Fibroblast of peridontal ligament (primary cell): ENCODE measurements around the gene FSD2.
A peak's percentile ranks its signal among the peaks of the same experiment; 100 is the strongest.
"Not testable (repeated sequence)": the region's sequence is repeated elsewhere in the genome, so short reads cannot be mapped to it uniquely, and the experiment has no call there.

Experiments
- DNase-seq: peaks from one replicate; pipeline ENCODE4 v3.0.0-alpha.2; 2010; ENCODE audit errors: extremely low read depth

The FSD2 gene

GRCh38 chr15:82798104-82798503 is 7.8 kb downstream of the FSD2 start:
- DNase-seq = no peak

- no peak for DNase-seq
Observed at GRCh38 chr15:82793737-82794136, 12.1 kb downstream of the FSD2 start.

GRCh38 chr15:82792068-82792467 is 13.8 kb downstream of the FSD2 start:
- no peak for DNase-seq

DNA sequence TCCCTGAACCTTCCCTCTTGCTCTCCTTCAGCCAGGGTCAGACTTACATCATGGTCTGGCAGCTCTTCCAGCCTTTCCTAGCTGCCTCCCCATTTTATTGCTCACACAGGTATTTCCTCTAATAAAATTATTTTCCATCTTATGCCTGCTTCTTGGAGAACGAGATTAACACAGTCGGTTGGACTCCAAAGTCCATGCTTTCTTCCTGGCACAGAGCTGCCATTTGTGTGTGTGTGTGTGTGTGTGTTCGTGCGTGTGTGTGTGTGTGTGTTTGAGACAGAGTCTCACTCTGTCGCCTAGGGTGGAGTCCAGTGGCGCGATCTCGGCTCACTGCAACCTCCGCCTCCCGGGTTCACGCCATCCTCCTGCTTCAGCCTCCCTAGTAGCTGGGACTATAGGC is 15.5 kb downstream of the FSD2 start:
- DNase-seq = no peak

GRCh38 chr15:82789491-82789890 is 16.4 kb downstream of the FSD2 start:
- DNase-seq = peak; percentile 18

DNA sequence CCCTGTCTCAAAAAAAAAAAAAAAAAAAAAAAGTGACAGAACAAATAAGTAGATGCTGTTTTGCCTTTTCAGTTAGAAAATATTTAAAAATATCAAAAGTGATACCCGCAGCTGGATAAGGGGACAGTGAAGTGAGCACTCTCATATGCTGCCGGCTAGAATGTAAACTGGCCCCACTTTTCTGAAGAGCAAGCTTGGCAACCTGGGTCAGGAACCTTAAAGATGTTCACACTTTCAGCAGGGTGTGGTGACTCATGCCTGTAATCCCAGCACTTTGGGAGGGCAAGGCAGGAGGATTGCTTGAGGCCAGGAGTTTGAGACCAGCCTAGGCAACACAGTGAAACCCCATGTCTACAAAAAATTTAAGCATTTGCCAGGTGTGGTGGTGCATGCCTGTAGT is 17.4 kb downstream of the FSD2 start:
- no peak for DNase-seq

DNA sequence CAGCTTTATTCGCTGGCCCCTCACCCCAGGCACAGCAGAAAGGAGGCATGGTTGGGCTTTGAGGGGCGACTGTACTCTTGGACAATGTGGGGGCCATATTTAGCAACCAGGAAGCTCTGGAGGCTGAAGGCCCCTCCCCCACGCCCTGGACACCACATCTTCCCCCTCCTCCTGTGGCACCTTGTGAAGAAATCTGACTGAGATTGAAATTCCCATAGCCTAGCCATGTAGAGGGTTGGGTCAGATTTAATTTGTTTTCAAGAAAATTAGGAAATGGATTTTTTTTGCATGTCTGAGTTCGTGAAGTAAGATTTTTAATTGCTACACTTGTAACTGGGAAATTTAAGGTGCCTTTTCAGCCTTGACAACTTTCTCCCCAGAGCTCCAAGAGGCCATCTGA is 24.5 kb downstream of the FSD2 start:
- DNase-seq = no peak

GRCh38 chr15:82778755-82779154 is 27.1 kb downstream of the FSD2 start:
- no peak for DNase-seq

DNA sequence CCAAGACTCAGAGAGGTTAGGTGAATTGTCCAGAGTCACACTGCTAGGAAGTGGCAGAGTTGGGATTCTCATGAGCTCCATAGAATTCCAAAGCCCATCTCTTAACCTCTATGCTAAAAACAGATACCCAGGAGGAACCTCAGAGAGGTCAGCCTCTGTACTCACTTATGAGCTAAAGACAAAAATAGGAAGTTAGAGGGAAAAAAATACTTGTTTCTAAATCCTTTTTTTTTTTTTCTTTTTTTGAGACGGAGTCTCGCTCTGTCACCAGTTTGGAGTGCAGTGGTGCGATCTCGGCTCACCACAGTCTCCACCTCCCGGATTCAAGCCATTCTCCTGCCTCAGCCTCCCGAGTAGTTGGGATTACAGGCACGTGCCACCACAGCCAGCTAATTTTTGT is 31.4 kb downstream of the FSD2 start:
- no peak for DNase-seq

DNA sequence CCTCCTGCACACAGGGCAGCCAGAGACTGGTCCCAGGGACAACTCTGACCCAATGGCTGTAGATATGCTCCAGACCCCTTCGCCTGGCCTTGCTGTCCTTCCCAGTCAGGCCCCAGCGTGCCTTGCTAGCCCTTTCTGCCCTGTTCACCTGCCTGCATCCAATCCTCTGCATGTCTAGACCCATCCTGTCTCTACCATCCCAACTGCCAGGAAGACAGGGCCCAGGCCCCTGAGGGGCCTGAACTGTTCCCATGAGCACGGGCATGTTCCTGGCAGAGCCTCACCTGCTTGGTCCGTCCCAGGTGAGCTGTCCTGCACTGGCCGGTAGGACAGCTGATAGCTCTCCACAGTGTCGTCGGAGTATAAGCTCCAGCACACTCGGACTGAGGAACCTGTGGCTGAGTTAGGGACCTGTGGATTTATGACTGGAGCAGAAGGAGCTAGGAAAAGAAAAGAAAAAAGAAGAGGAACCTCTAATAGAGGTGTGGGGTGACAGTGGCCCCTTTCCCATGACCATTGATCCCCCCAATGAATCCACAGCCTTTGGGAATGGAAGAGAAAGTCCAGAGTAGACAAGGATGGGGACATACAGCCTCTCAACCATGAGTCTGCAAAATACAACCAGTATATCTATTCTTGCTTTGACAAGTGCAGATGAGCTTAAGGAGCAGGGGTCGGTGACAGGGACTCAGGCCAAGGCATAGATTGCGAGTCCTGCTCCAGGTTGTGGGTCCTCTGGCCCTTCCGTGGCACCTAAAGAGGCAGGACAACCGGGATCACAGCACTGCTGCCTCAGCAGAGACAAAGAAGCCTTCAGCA is 33.9 kb downstream of the FSD2 start:
- DNase-seq = no peak

DNA sequence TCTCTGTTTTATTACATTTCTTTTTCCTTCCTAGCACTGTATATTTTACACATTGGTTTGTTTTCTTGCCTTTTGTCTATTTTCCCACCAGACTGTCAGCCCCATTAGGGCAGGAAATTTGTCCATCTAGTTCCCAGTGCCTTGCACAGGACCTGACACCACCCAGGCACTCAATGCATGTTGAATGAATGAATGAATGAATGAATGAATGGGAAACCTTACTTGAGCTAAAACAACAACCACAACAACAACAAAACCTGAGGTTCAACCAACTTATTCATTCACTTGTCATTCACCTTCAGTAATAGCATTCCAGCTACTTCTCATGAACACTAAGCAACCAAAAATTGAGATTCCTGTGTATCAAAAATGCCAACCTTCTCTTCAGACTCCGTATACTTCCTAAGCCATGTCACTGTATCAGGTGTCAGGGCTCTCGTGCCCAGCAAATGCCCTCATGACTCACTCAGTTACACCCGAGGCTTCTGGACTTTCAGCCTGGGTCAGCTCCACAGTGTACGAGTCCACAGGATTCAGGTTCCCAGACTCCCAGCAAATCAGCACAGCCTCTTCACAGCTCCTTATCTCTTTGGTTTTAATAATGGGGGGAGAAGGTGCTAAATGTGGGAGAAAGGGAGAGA is 37.3 kb downstream of the FSD2 start:
- DNase-seq = peak; percentile 18

- no peak for DNase-seq
Observed at GRCh38 chr15:82767163-82767829, 38.6 kb downstream of the FSD2 start.

- DNase-seq = not testable (repeated sequence)
Observed at GRCh38 chr15:82766201-82766600, 39.7 kb downstream of the FSD2 start.

- DNase-seq = no peak
Observed at GRCh38 chr15:82764740-82765139, 41.1 kb downstream of the FSD2 start.

DNA sequence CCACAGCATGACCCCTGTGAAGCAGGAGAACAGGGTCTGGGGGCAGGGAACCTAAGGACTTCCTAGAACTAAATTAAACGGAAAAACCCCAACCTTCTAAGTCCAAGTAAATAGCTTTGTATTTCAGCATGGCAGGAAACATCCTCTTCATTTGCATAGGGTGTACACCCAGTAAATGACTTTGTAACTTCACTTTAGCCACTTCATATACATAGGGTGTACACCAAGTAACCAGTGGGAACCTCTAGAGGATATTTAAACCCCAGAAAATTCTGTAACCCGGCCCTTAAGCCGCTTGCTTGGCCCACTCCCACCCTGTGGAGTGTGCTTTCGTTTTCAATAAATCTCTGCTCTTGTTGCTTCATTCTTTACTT is 41.8 kb downstream of the FSD2 start:
- no peak for DNase-seq

- DNase-seq = no peak
Observed at GRCh38 chr15:82763361-82764116, 42.3 kb downstream of the FSD2 start.

GRCh38 chr15:82751308-82751707 is 54.6 kb downstream of the FSD2 start:
- DNase-seq = peak; percentile 4

DNA sequence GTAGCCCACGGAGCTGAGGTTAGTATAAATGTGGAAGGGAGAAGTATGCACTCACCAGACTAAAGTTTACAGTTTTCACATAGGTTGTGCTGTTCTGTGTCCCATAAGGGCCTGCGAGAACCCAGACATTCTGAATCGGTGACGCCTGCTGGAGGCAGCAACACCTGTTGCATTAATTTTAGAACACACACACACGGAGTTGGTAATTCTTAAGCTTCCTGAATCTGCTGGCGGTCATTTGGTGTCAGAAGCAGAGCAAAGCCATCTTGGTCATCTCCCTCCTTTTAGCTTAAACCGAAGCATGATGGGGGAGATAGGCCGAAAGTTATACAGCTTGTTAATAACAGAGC is 55.1 kb downstream of the FSD2 start:
- DNase-seq = peak; percentile 13

DNA sequence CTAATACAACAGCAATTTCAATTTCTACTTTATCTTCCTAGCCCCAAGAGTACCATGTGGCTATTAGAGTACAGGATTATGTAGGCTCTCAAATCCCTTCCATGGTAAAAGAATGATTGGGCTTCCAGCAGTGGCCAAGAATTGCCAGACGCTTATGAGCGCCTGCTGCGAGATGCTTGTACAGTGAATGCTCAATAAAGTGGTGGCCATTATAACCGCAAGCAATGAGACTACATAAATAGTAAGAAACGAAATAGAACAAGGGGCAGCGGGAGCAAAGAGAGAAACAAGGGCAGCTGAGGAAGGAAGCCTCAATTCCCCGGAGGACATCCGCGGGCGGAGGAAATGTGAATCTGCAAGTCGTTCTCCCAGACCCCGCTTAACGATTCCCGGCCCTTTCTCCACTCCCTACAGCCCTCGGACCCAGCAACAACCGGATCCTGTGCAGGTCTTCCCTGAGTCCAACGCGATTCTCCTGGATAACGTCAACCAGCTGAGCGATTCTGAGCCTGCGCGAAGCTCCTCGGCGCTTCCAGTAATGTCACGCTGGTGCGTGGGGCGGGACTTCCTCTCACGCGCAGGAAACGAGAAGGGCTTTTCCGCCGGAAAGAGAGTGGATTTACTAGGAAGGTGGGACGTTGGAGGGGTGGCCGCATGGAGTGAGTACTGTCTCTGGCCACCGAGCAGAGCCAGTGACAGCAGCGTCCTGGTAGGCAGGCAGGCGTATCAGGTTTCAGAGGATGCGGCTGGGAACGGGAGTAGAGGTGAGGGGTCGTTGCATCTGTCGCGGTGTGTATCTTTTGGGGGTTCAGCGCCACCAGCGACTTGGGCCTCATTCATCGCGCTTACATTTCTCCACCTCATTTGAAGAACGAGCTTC is 55.7 kb downstream of the FSD2 start:
- peak; percentile 94 for DNase-seq

DNA sequence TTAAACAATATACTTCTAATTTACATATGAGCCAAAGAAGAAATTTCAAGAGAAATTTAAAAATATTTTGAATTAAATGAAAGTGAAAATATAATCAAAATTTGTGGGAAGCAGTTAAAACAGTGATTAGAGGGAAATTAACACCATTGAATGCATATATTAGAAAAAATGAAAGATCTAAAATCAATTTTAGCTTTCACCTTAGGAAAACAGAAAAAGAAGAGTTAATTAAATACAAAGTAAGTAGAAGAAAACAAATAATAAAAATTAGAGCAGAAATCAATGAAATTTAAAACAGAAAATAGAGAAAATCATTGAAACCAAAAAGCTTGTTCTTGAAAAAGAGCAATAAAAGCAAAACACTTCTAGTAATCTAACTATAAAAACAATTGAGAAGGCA is 57.6 kb downstream of the FSD2 start:
- DNase-seq = no peak

- no peak for DNase-seq
Observed at GRCh38 chr15:82743810-82744209, 62.1 kb downstream of the FSD2 start.
